Stomach (tissue), 4 donors: ENCODE data around the gene TMEM128.

Experiments
- CTCF ChIP-seq, 7 experiments: fragments of 450-650 bp in 4 of 7; fragments of 200-600 bp in 3 of 7; sonication (generic) in 3 of 7; IDR thresholded peaks; one replicate each; pipeline ENCODE4 v1.5.1; 2016 to 2019; ENCODE audit warnings: antibody characterized with exemption in 7 of 7, control low read depth in 2 of 7, mild to moderate bottlenecking in 1 of 7
- POLR2A ChIP-seq, 4 donors: fragments of 450-650 bp; IDR thresholded peaks; one replicate each; pipeline ENCODE4 v1.6.1; 2016; ENCODE audit warnings: antibody characterized with exemption in 4 of 4, control low read depth in 2 of 4, mild to moderate bottlenecking in 1 of 4, moderate library complexity in 1 of 4

DNA sequence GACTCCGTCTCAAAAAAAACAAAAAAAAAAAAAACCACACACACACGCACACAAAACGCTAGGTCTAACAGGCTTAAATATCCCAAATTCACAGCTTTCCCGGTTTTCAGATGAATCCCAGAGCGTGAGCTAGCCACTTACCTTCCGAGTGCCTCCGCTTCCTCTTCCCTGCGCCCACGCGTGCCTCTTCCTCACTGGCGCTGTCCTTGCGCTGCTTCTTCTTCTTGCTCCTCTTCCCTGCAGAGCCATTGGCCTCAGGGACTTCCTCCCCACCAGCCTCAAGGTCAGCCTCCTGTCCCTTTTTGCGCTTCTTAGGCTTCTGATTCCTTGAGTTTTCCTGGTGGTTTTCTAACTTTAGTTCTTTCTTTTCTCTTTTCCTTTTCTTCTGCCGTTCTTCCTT is 26.2 kb upstream of the TMEM128 start:
- TF ChIP-seq CTCF (IDR thresholded peaks at IDR 0.05) (no peak), POLR2A (IDR thresholded peaks at IDR 0.05) (no peak)
